T47D (cell line): ENCODE data around the gene CDHR2.

Experiments used
- DNase-seq, 2 experiments: peaks; one replicate each; pipeline versions ENCODE4 v3.0.0 to v3.0.0-alpha.2; 2011 to 2012; ENCODE audit warnings: low read depth in 1 of 2, low spot score in 1 of 2
- JUND ChIP-seq: IDR thresholded peaks from 2 replicates; pipeline ENCODE4 v1.6.1; 2012; ENCODE audit warnings: low read depth
- in situ Hi-C: cut with HindIII; loops from 2 replicates; pipeline ENCODE4 v1.10.0; 2016; ENCODE audit warnings: low sequenced_read_pairs, low pct_unique_long_range_greater_than_20kb

The CDHR2 gene

GRCh38 chr5:176603091-176603490 is 53.9 kb downstream of the CDHR2 start:
- no peak for TF ChIP-seq JUND
- in situ Hi-C loops: no loop called here
- no peak for DNase-seq

- DNase-seq: no peak
- TF ChIP-seq JUND: no peak
- in situ Hi-C loops: no loop called here
These were observed 56.9 kb downstream of the CDHR2 start for GRCh38 chr5:176606032-176606431.

GRCh38 chr5:176606875-176607274 is 57.7 kb downstream of the CDHR2 start:
- TF ChIP-seq JUND: no peak
- DNase-seq: no peak
- in situ Hi-C loops: no loop called here

GRCh38 chr5:176608142-176608705 is 59.1 kb downstream of the CDHR2 start:
- in situ Hi-C loops: no loop called here
- TF ChIP-seq JUND: no peak
- no peak for DNase-seq

- in situ Hi-C loops: no loop called here
- DNase-seq: peak in 1 of 2 experiments; percentile 20
- TF ChIP-seq JUND: no peak
These were observed 60.0 kb downstream of the CDHR2 start for GRCh38 chr5:176608937-176609723.

- TF ChIP-seq JUND: no peak
- in situ Hi-C loops: no loop called here
- DNase-seq: peak; percentile 76 to 95
These were observed 60.7 kb downstream of the CDHR2 start, which contains the start of gene GPRIN1 for GRCh38 chr5:176609724-176610434. GPRIN1 (minus strand) TSS chr5:176610156; CDS start chr5:176599834, 10,322 bp downstream.

GRCh38 chr5:176610435-176610773 is 61.3 kb downstream of the CDHR2 start:
- no peak for TF ChIP-seq JUND
- in situ Hi-C loops: no loop called here
- peak in 1 of 2 experiments; percentile 34 for DNase-seq

GRCh38 chr5:176611435-176611834 is 62.3 kb downstream of the CDHR2 start:
- DNase-seq: peak; percentile 74 to 88
- in situ Hi-C loops: no loop called here
- TF ChIP-seq JUND: no peak

- TF ChIP-seq JUND: no peak
- DNase-seq: no peak
- in situ Hi-C loops: no loop called here
These were observed 62.9 kb downstream of the CDHR2 start for GRCh38 chr5:176612008-176612407.

GRCh38 chr5:176612855-176613254 is 63.7 kb downstream of the CDHR2 start:
- no peak for DNase-seq
- in situ Hi-C loops: no loop called here
- no peak for TF ChIP-seq JUND

GRCh38 chr5:176614805-176615478 is 65.8 kb downstream of the CDHR2 start:
- no peak for TF ChIP-seq JUND
- in situ Hi-C loops: no loop called here
- DNase-seq: no peak

GRCh38 chr5:176616511-176616910 is 67.4 kb downstream of the CDHR2 start:
- no peak for DNase-seq
- in situ Hi-C loops: no loop called here
- TF ChIP-seq JUND: no peak
